HUES48 (cell line): ENCODE measurements around the gene ZFAND2B.

Source experiments
- H3K27ac ChIP-seq: one replicate; pipeline ENCODE4 v1.7.0; 2013; ENCODE audit warnings: low read depth, low read length, inconsistent platforms
- H3K27me3 ChIP-seq: 2 replicates; pipeline ENCODE4 v1.6.1; 2013; ENCODE audit warnings: mild to moderate bottlenecking, low read length; ENCODE audit not compliant: control insufficient read depth, insufficient read depth
- H3K36me3 ChIP-seq: 2 replicates; pipeline ENCODE4 v1.6.1; 2013; ENCODE audit warnings: low read length; ENCODE audit not compliant: control insufficient read depth, insufficient read depth
- H3K4me1 ChIP-seq: 2 replicates; pipeline ENCODE4 v1.6.1; 2013; ENCODE audit warnings: mild to moderate bottlenecking, low read length; ENCODE audit not compliant: control insufficient read depth, insufficient read depth
- H3K4me3 ChIP-seq: 2 replicates; pipeline ENCODE4 v1.5.1; 2013; ENCODE audit warnings: mild to moderate bottlenecking, low read depth, low read length
- H3K9ac ChIP-seq: 2 replicates; pipeline ENCODE4 v1.6.1; 2013; ENCODE audit warnings: mild to moderate bottlenecking, low read depth, low read length, moderate library complexity
- H3K9me3 ChIP-seq: 2 replicates; pipeline ENCODE4 v1.6.1; 2013; ENCODE audit warnings: low read length; ENCODE audit not compliant: control insufficient read depth, insufficient read depth

The ZFAND2B gene

DNA sequence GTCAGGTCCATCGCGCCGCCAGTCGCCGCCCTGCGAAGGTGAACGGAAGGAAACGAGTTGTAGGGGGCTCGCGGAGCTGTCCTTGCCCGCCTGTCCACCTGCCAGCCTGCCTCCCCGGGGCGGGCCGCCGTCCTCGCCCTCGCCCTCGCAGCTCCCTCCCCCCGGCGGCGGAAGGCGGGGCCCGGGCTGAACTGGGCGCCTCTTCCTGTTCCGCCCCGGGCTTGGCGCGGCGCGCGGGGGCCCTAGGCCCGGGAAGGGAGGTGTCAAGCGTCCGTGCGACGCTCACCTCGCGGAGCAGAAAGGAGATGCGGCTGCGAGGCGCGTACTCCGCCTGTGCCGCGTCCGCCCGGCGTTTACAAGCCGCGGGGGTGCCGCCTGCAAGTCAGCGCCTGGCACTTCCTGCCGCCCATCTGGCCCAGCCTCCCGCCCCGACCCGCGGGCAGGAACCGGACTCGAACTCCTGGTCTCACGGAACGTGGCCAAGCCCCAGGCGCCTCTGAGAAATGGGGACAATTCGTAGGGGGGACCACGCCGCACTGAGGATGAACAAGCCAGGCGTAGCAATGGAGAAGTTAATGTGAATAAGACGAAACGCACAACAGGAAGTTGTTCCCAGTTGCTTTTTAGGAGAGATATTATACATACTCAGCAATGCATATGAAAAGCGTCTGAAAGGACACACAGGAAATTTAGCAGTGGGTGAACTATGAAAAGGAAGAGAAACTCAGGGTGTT is 29.6 kb upstream of the ZFAND2B start, which contains the start of gene CNPPD1:
CNPPD1 (minus strand) TSS at position 108 of the 734 bp plus-strand sequence; CDS start at position 11, 97 bp downstream.
- H3K27me3 ChIP-seq: no peaks in the 10 kb centered on the region
- H3K9ac ChIP-seq: peak within 1 kb of the TSS; percentile 69

DNA sequence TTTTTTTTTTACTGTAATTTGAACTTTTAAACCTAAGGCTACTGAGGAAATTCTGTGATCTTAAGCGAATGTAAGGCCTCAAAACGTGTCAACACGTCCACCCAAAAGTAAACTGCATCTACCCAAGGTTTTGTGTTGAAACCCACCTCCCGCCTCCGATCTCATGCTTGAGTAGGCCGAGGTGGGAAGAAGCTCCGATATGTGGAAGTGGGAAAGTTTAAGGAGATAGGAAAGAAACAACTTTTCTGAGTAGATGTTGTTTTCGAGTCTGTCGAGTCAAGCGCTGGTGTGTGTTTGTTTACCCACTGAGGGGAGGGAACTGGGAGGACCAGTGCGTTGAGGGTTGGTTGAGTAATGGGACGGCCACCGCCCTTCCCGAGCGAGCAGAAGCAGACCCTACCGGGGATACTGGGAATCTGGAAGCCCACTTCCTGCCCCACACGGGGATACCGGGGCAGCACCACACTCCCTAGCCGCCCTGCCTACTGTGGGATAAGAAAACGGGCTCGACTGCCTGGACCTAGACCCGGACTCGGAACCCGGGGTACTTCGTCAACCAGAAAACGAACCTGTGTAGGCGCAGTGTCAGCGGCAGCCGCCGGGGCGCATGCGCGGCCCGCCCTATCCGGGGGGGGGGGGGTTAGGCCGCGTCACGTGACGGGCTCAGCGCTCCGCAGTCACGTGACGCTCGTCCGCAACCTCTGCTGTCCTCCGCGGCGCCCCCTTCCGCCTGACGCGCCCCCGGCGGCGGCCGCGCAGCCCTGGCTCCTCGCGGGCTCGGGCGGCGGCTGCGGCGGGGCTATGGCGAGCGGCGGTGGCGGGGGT is 28.8 kb upstream of the ZFAND2B start, which contains the start of gene RETREG2:
RETREG2 (plus strand) TSS at position 724 of the 825 bp plus-strand sequence; CDS start at position 802, 78 bp downstream.
- H3K4me1 ChIP-seq: peaks cover 11% of the 10 kb centered on the region
- H3K27ac ChIP-seq: peak within 1 kb of the TSS; percentile 92
- peaks cover 51% of the 10 kb centered on the region for H3K36me3 ChIP-seq
- no peaks in the 10 kb centered on the region for H3K27me3 ChIP-seq
- no peaks in the 10 kb centered on the region for H3K9me3 ChIP-seq
- peak within 1 kb of the TSS; percentile 100 for H3K4me3 ChIP-seq
- peak within 1 kb of the TSS; percentile 69 for H3K9ac ChIP-seq

More for the DNA sequence above, 29.6 kb upstream of the ZFAND2B start, which contains the start of gene CNPPD1:
- Histone ChIP-seq H3K4me1 (peaks cover 11% of the 10 kb centered on the region), H3K9me3 (no peaks in the 10 kb centered on the region), H3K36me3 (peaks cover 45% of the 10 kb centered on the region), H3K27ac (peak within 1 kb of the TSS; percentile 92), H3K4me3 (peak within 1 kb of the TSS; percentile 100)

DNA sequence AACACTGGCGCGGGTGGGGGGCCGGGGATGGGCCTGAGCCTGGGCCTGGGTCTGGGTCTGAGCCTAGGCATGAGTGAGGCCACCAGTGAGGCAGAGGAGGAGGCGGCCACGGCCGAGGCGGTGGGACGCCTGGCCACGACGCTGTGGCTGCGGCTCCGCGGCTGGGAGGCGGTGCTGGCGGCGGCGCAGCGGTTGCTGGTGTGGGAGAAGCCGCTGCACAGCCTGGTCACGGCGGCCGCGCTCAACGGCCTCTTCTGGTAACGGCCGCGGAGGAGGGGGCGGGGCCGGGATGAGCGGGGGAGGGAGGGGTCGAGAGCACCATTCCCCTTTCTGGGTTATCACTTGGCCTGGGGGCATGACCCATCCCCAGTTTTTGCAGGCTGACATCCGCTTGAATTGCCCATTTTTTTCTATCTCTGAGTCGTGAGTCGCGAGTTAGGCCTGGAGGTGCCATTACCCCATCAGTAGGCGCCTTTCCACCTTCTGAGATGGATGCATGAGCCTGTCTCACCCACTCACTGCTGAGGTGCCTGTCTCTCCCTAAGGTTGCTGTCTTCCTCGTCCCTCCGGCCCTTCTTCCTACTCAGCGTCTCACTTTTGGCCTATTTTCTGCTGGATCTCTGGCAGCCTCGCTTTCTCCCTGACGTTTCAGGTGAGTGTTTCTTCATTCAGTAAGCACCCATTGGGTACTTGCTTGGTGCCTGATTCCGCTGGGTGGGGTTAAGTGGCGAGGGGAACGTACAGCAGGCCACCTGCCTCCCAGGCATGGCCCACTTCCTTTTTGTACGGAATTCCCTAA is 28.0 kb upstream of the ZFAND2B start:
- Histone ChIP-seq H3K4me1 (peaks cover 11% of the 10 kb centered on the region), H3K27ac (peak overlapping the region; percentile 54), H3K9me3 (no peaks in the 10 kb centered on the region), H3K9ac (no peak overlapping the region), H3K36me3 (peaks cover 53% of the 10 kb centered on the region), H3K27me3 (no peaks in the 10 kb centered on the region), H3K4me3 (peak overlapping the region; percentile 100)

DNA sequence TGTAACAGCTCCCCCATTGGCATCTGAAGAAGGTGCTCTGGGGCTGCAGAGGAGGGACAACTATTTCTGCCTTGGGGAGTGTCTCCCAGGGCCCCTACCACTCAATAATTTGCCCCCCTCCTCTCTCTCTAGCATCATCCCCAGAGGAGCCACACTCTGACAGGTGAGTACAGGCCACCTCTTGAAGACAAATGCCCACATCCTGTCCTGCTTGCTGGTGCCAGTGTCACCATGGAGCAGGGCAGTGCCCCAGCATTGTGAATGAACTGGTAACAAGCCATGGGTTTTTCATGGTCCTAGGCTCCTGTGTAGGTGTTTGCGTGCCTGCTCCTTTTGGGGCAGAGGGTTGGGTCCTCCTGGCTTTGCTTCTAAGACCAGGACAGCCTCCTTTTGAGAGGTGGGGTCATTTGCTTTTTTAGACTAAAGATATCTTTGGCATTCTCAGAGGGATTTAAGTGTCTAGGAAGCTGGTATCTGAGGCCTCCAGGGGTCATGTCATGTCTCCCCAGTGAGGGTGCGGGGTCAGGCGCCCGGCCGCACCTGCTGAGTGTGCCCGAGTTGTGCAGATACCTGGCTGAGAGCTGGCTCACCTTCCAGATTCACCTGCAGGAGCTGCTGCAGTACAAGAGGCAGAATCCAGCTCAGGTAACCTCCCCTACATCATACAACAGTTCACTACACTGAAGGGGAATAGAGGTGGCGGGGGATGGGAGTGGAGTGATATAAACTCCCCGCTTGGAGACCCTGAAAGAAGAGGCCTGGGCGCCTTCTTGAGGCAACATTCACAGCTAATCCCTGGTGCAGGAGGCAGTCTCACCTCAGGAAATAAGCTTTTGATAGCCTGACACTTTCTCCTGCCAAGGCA is 26.7 kb upstream of the ZFAND2B start:
- no peaks in the 10 kb centered on the region for H3K27me3 ChIP-seq
- peaks cover 11% of the 10 kb centered on the region for H3K4me1 ChIP-seq
- no peaks in the 10 kb centered on the region for H3K9me3 ChIP-seq
- no peak overlapping the region for H3K9ac ChIP-seq
- H3K27ac ChIP-seq: no peak overlapping the region
- H3K36me3 ChIP-seq: peaks cover 49% of the 10 kb centered on the region
- no peak overlapping the region for H3K4me3 ChIP-seq

DNA sequence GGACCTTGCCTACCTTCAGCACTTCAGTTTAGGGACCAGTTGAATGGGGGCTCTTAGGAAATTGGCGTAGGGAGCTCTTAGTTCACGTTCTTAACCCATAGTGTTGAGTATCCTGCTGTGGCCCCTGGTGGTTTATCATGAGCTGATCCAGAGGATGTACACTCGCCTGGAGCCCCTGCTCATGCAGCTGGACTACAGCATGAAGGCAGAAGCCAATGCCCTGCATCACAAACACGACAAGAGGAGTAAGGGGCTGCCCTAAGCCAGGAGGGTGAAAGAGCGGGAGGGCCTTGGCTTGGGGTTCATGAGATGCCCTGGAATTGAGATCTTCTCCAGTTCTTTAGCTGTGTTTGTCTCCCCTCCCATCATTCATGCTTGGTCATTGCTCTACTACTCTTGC is 25.6 kb upstream of the ZFAND2B start:
- Histone ChIP-seq H3K36me3 (peaks cover 48% of the 10 kb centered on the region), H3K4me1 (peaks cover 6% of the 10 kb centered on the region), H3K9ac (no peak overlapping the region)

DNA sequence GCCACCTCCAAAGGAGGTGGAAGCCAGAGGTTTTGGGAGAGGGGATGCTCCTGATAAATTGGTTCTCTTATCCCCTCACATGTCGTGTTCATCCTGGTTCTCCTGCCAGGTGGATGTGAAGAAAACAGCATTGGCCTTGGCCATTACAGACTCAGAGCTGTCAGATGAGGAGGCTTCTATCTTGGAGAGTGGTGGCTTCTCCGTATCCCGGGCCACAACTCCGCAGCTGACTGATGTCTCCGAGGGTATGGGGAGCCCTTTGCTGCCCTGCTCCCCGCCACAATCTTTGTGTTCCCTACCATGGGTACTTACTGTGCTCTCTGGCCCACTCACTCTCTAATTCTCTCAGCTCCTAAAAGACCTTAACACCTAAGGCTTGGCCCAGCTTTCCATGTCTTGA is 25.1 kb upstream of the ZFAND2B start:
- H3K4me1 ChIP-seq: 0 out of 2 replicates have a peak, but pooled peaks cover 5% of the 10 kb centered on the region
- peaks cover 48% of the 10 kb centered on the region for H3K36me3 ChIP-seq
- no peak overlapping the region for H3K9ac ChIP-seq

More for the DNA sequence above, 25.6 kb upstream of the ZFAND2B start:
- Histone ChIP-seq H3K27ac (no peak overlapping the region), H3K4me3 (no peak overlapping the region), H3K9me3 (no peaks in the 10 kb centered on the region), H3K27me3 (no peaks in the 10 kb centered on the region)

DNA sequence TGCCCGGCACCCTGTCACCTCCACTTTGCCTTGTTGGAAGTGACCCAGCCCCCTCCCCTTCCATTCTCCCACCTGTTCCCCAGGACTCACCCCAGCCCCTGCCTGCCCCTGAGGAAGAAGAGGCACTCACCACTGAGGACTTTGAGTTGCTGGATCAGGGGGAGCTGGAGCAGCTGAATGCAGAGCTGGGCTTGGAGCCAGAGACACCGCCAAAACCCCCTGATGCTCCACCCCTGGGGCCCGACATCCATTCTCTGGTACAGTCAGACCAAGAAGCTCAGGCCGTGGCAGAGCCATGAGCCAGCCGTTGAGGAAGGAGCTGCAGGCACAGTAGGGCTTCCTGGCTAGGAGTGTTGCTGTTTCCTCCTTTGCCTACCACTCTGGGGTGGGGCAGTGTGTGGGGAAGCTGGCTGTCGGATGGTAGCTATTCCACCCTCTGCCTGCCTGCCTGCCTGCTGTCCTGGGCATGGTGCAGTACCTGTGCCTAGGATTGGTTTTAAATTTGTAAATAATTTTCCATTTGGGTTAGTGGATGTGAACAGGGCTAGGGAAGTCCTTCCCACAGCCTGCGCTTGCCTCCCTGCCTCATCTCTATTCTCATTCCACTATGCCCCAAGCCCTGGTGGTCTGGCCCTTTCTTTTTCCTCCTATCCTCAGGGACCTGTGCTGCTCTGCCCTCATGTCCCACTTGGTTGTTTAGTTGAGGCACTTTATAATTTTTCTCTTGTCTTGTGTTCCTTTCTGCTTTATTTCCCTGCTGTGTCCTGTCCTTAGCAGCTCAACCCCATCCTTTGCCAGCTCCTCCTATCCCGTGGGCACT is 24.0 kb upstream of the ZFAND2B start:
- H3K4me3 ChIP-seq: no peak overlapping the region
- H3K36me3 ChIP-seq: peaks cover 48% of the 10 kb centered on the region
- H3K9ac ChIP-seq: no peak overlapping the region
- 0 out of 2 replicates have a peak, but pooled peaks cover 5% of the 10 kb centered on the region for H3K4me1 ChIP-seq
- no peaks in the 10 kb centered on the region for H3K9me3 ChIP-seq
- H3K27me3 ChIP-seq: no peaks in the 10 kb centered on the region
- H3K27ac ChIP-seq: no peak overlapping the region

More for the DNA sequence above, 25.1 kb upstream of the ZFAND2B start:
- H3K27me3 ChIP-seq: no peaks in the 10 kb centered on the region
- no peak overlapping the region for H3K4me3 ChIP-seq
- H3K9me3 ChIP-seq: no peaks in the 10 kb centered on the region
- H3K27ac ChIP-seq: no peak overlapping the region

DNA sequence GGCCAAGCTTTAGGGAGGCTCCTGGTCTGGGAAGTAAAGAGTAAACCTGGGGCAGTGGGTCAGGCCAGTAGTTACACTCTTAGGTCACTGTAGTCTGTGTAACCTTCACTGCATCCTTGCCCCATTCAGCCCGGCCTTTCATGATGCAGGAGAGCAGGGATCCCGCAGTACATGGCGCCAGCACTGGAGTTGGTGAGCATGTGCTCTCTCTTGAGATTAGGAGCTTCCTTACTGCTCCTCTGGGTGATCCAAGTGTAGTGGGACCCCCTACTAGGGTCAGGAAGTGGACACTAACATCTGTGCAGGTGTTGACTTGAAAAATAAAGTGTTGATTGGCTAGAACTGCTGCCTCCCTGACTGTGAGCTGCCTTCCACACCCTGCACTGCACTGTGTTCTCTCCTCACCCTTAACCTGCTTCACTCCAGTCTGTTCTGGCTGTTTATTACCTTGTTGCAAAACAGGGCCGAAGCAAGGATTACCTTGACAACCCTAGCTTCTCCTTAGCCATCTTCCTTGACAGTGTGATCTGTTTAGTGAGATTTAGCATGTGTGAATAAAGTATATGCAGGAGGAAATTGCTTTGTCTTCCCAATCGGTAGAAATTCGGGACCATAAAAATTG is 23.3 kb upstream of the ZFAND2B start:
- Histone ChIP-seq H3K36me3 (peaks cover 48% of the 10 kb centered on the region), H3K27me3 (no peaks in the 10 kb centered on the region), H3K4me1 (0 out of 2 replicates have a peak, but pooled peaks cover 5% of the 10 kb centered on the region), H3K4me3 (no peak overlapping the region), H3K9me3 (no peaks in the 10 kb centered on the region), H3K9ac (no peak overlapping the region), H3K27ac (no peak overlapping the region)

DNA sequence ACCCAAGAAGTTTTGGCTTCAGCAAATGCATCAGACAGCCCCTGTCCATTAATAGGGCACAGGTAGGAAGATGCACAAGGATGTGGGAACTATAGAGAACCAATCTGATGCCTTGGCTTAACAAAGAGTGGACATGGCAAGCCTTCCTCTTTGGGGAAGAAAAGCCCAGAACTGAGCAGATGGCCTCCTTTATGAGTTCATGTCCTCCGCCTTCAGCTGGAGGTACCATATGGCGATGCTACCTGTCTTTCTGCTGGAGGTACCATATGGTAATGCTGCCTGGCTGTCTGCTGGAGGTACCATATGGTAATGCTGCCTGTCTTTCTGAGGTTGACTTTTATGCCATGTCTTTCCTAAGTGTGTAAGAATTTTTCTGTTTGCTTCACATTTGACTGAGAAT is 22.5 kb upstream of the ZFAND2B start:
- Histone ChIP-seq H3K36me3 (peaks cover 48% of the 10 kb centered on the region), H3K4me3 (no peak overlapping the region), H3K27me3 (no peaks in the 10 kb centered on the region), H3K9ac (no peak overlapping the region), H3K9me3 (no peaks in the 10 kb centered on the region), H3K27ac (no peak overlapping the region), H3K4me1 (no peaks in the 10 kb centered on the region)
